Measurements from ENCODE around the gene IRF2BP2.

DNA sequence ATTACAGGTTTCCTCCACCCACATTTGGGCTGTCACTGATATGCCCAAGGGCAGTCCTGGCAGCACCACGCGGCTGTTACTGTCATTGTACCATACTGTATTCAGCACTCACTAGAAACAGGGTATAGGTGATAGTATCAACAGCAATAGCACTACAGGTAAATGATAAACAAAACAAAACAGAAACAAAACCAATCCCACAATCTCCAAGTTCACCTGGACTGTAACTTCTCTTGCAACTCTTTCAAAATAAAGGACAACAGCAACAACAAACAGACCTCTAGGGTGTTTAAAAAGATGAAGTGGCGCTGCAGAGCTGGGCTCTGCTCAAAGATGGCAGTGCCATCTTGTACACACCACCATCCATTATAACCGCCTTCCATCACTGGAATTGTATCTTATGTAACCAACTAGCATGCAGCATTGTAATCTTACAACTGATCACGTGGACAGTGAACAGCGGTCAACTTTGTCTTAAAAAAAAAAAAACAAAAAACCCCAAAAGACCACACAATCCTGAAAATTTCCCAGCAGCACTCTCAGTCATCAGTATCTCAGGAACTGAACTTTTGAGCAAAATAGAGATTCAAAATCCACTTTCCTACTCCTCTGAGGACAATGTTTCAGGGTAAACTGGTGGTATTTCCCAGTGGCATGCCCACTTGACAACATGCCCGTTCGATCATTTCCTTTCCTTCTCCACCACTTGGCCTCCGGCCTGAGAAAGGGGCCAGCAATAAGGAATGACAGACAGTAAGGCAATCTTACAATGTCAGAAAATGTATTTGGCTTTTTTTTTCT lies 3.8 kb downstream of the IRF2BP2 start:
- TF ChIP-seq EZH2 (IDR thresholded peaks at IDR 0.05; ENCODE audit: low read length, missing control alignments): no peak
- TF ChIP-seq, protein P1, sequence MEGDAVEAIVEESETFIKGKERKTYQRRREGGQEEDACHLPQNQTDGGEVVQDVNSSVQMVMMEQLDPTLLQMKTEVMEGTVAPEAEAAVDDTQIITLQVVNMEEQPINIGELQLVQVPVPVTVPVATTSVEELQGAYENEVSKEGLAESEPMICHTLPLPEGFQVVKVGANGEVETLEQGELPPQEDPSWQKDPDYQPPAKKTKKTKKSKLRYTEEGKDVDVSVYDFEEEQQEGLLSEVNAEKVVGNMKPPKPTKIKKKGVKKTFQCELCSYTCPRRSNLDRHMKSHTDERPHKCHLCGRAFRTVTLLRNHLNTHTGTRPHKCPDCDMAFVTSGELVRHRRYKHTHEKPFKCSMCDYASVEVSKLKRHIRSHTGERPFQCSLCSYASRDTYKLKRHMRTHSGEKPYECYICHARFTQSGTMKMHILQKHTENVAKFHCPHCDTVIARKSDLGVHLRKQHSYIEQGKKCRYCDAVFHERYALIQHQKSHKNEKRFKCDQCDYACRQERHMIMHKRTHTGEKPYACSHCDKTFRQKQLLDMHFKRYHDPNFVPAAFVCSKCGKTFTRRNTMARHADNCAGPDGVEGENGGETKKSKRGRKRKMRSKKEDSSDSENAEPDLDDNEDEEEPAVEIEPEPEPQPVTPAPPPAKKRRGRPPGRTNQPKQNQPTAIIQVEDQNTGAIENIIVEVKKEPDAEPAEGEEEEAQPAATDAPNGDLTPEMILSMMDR (conservative IDR thresholded peaks at IDR 0.05 in 1 of 2, IDR thresholded peaks at IDR 0.05 in 1 of 2; ENCODE audit: low read depth in 1 of 2, low read length in 2 of 2): no peak
